Measurements from ENCODE around the gene LST1. TPM values are rescaled to one million over a fixed set of nuclear protein-coding genes. Genes with fewer than 3 reads are reported as not detected.

Gene LST1
- total and polyA plus RNA-seq, 2 of the 4 experiments (the other 2 are of a cell fraction), result not detected

DNA sequence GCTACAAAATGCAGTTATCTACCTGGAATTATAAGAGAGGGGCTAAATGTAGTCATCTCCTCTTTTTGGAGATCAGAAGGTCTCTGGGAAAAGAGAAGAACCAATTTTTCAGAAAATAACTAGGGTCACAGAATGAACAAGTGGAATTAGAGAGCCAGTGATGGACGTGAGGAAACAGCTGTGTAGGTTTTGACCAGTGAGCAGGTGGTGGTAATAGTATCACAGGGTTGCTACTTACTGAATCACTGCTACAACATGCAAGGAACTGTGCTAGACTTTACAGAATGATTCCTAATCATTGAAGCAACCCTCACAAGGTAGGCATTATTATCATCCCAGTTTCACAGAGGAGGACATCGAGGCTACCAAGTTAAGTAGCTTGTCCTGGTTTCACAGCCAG is 41.4 kb upstream of the LST1 start:
- Histone ChIP-seq H3K9me1 (ENCODE audit: insufficient read depth, low read length) (peaks cover 6% of the 10 kb centered on the region), H4K8ac (ENCODE audit: low read depth in 2 of 2, low read length in 2 of 2) (no peak overlapping the region), H3K56ac (ENCODE audit: extremely low read depth, insufficient read depth, low read length) (no peak overlapping the region), H3K4me1 (ENCODE audit: control insufficient read depth, insufficient read depth, low read length) (peaks cover 12% of the 10 kb centered on the region), H3K27me3 (ENCODE audit: control insufficient read depth, insufficient read depth, low read length) (no peaks in the 10 kb centered on the region), H2BK5ac (ENCODE audit: low read depth, low read length, poor library complexity, severe bottlenecking) (no peak overlapping the region), H3K4ac (ENCODE audit: low read depth, low read length) (no peak overlapping the region), H3K23ac (ENCODE audit: low read depth, low read length) (no peak overlapping the region), H3K79me1 (ENCODE audit: low read depth in 1 of 2, low read length in 2 of 2) (peaks cover 8 to 52% of the 10 kb centered on the region in 2 experiments; a peak in 3 of 4 replicates), H2BK20ac (ENCODE audit: low read depth, low read length) (no peak overlapping the region), H2BK15ac (ENCODE audit: low read depth, low read length) (no peak overlapping the region), H2AFZ (replicated peaks; ENCODE audit: low read length, poor library complexity) (no peak overlapping the region), H3K4me2 (ENCODE audit: low read depth, low read length) (no peak overlapping the region), H3K18ac (ENCODE audit: low read depth, low read length) (no peak overlapping the region), H2AK9ac (replicated peaks; ENCODE audit: low read depth, low read length, poor library complexity) (no peak overlapping the region), H4K5ac (ENCODE audit: low read depth, low read length) (no peak overlapping the region), H3K14ac (replicated peaks; ENCODE audit: low read depth, low read length) (no peak overlapping the region), H4K91ac (ENCODE audit: insufficient read depth, low read depth, low read length) (no peak overlapping the region), H2AK5ac (ENCODE audit: low read depth, low read length) (no peak overlapping the region), H3K36me3 (ENCODE audit: control insufficient read depth, insufficient read depth, low read length) (peaks cover 9% of the 10 kb centered on the region), H3K9ac (ENCODE audit: low read depth, low read length) (no peak overlapping the region), H4K20me1 (ENCODE audit: insufficient read depth, low read length) (peaks cover 21% of the 10 kb centered on the region), H2BK120ac (ENCODE audit: low read depth, low read length) (no peak overlapping the region), H3K9me3 (ENCODE audit: control insufficient read depth, insufficient read depth, low read length) (no peaks in the 10 kb centered on the region), H3K27ac (ENCODE audit: insufficient read depth, low read length) (no peak overlapping the region), H3K4me3 (ENCODE audit: insufficient read depth, low read depth, low read length) (no peak overlapping the region)
- ChIA-PET POLR2A (ENCODE audit: unreplicated experiment) (interaction anchor here (0.6 kb wide), 1 partner anchor 50 kb away, joined by 3 read pairs; no protein-coding TSS in a partner anchor), CTCF (no interaction called here)
- DNase-seq (no peak), ATAC-seq (ENCODE audit: low read depth) (no peak)
- no TSS peak for BruUV-seq (replicated peaks)
- TF ChIP-seq, protein P1, sequence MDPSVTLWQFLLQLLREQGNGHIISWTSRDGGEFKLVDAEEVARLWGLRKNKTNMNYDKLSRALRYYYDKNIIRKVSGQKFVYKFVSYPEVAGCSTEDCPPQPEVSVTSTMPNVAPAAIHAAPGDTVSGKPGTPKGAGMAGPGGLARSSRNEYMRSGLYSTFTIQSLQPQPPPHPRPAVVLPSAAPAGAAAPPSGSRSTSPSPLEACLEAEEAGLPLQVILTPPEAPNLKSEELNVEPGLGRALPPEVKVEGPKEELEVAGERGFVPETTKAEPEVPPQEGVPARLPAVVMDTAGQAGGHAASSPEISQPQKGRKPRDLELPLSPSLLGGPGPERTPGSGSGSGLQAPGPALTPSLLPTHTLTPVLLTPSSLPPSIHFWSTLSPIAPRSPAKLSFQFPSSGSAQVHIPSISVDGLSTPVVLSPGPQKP (IDR thresholded peaks at IDR 0.05; ENCODE audit: borderline replicate concordance, low read depth, low read length), result no peak
- TF ChIP-seq CHD1 (IDR thresholded peaks at IDR 0.05; ENCODE audit: low read depth, low read length) (no peak), FOS (IDR thresholded peaks at IDR 0.05; ENCODE audit: low read depth, low read length) (no peak)
- WGBS, 2 experiments (ENCODE audit: extremely low coverage in 2 of 2, insufficient read length in 1 of 2), result no CpG with 5 or more reads among the region's 2 CpGs
- dilution Hi-C loops (cut with HindIII; ENCODE audit: low sequenced_read_pairs, unreplicated experiment) (no loop called here), in situ Hi-C loops (cut with MboI; ENCODE audit: low sequenced_read_pairs) (loop anchor here (5.0 to 10.0 kb wide), 3 partner anchors 52 to 290 kb away; no protein-coding TSS in a partner anchor), intact Hi-C loops (cut with micrococcal nuclease) (loop anchor here (5.0 kb wide), 3 partner anchors 38 to 408 kb away; partner anchors contain the start of genes HSPA1B and LTB)
